SK-N-SH treated with all-trans-retinoic acid at 6 μM for 48 hours (cell line): Measurements from ENCODE around the gene PHACTR2.

Experiments
- ARNTL ChIP-seq: fragments of 450-650 bp; formaldehyde crosslinking; IDR thresholded peaks from 2 replicates; pipeline ENCODE4 v1.5.0; 2020; ENCODE audit warnings: low read depth, mild to moderate bottlenecking, moderate library complexity, borderline replicate concordance
- BACH2 ChIP-seq: fragments of 250-450 bp; sonication (Bioruptor Pico); IDR thresholded peaks from 2 replicates; pipeline ENCODE4 v1.9.0; 2021; ENCODE audit warnings: mild to moderate bottlenecking, borderline replicate concordance
- CREB5 ChIP-seq: fragments of 250-450 bp; sonication (Bioruptor Pico); IDR thresholded peaks from 2 replicates; pipeline ENCODE4 v1.5.1; 2020; ENCODE audit warnings: low read depth, mild to moderate bottlenecking, moderate library complexity
- ISL1 ChIP-seq: fragments of 250-450 bp; sonication (Bioruptor Pico); IDR thresholded peaks from 2 replicates; pipeline ENCODE4 v2.1.2; 2022; ENCODE audit warnings: mild to moderate bottlenecking, moderate library complexity
- ZFP3 ChIP-seq: fragments of 250-450 bp; sonication (Bioruptor Pico); IDR thresholded peaks from 2 replicates; pipeline ENCODE4 v1.5.0; 2020; ENCODE audit warnings: mild to moderate bottlenecking, moderate library complexity
- ZFP30 ChIP-seq: fragments of 450-650 bp; formaldehyde crosslinking; IDR thresholded peaks from 2 replicates; pipeline ENCODE4 v1.5.0; 2022; ENCODE audit warnings: mild to moderate bottlenecking, moderate library complexity
- TF ChIP-seq, protein P1 (sequence below): fragments of 250-450 bp; sonication (Bioruptor Pico); IDR thresholded peaks from 2 replicates; pipeline ENCODE4 v1.5.1; 2021; ENCODE audit warnings: mild to moderate bottlenecking, moderate library complexity

- TF ChIP-seq ZFP3 (CRISPR knock-in tag) (no peak), BACH2 (CRISPR knock-in tag) (no peak), ARNTL (CRISPR knock-in tag) (no peak), CREB5 (CRISPR knock-in tag) (no peak), ZFP30 (CRISPR knock-in tag) (no peak), ISL1 (CRISPR knock-in tag) (no peak)
- TF ChIP-seq, protein P1, sequence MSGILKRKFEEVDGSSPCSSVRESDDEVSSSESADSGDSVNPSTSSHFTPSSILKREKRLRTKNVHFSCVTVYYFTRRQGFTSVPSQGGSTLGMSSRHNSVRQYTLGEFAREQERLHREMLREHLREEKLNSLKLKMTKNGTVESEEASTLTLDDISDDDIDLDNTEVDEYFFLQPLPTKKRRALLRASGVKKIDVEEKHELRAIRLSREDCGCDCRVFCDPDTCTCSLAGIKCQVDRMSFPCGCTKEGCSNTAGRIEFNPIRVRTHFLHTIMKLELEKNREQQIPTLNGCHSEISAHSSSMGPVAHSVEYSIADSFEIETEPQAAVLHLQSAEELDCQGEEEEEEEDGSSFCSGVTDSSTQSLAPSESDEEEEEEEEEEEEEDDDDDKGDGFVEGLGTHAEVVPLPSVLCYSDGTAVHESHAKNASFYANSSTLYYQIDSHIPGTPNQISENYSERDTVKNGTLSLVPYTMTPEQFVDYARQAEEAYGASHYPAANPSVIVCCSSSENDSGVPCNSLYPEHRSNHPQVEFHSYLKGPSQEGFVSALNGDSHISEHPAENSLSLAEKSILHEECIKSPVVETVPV = no peak
These were observed 143.6 kb downstream of the PHACTR2 start for GRCh38 chr6:143821359-143821758.
